HepG2 (cell line): Measurements from ENCODE around the gene GPATCH3. TPM values are rescaled to one million over a fixed set of nuclear protein-coding genes. Genes with fewer than 3 reads are reported as not detected.

ENCODE experiments used
- CEBPB ChIP-seq: IDR thresholded peaks from 2 replicates; pipeline ENCODE4 v1.6.1; 2011; ENCODE audit warnings: low read depth, low read length, improper control_type of control experiment, borderline replicate concordance
- CEBPG ChIP-seq: IDR thresholded peaks from 2 replicates; pipeline ENCODE4 v1.6.1; 2016
- HDAC2 ChIP-seq: sonication (generic); formaldehyde crosslinking; IDR thresholded peaks from 2 replicates; pipeline ENCODE4 v1.4.0; 2020; ENCODE audit warnings: missing genetic modification reagents
- MAX ChIP-seq: IDR thresholded peaks from 2 replicates; pipeline ENCODE4 v1.6.1; 2012; ENCODE audit warnings: inconsistent platforms
- MED1 ChIP-seq: sonication (generic); formaldehyde crosslinking; IDR thresholded peaks from 2 replicates; pipeline ENCODE4 v1.4.0; 2020; ENCODE audit warnings: missing genetic modification reagents
- U2AF2 ChIP-seq: fragments of 200-400 bp; formaldehyde crosslinking; IDR thresholded peaks from 2 replicates; pipeline ENCODE4 v1.6.1; 2017; ENCODE audit warnings: low read depth, mild to moderate bottlenecking, low read length
- ZBTB38 ChIP-seq: sonication (generic); formaldehyde crosslinking; IDR thresholded peaks from 2 replicates; pipeline ENCODE4 v1.5.1; 2020; ENCODE audit warnings: mild to moderate bottlenecking, missing genetic modification reagents
- ZFX ChIP-seq: sonication (generic); formaldehyde crosslinking; IDR thresholded peaks from 2 replicates; pipeline ENCODE4 v1.4.0; 2020; ENCODE audit warnings: mild to moderate bottlenecking, low read depth, missing genetic modification reagents, moderate library complexity
- ZNF20 ChIP-seq: sonication (generic); formaldehyde crosslinking; IDR thresholded peaks from 2 replicates; pipeline ENCODE4 v1.4.0; 2020; ENCODE audit warnings: mild to moderate bottlenecking, moderate library complexity, missing genetic modification reagents
- ZNF264 ChIP-seq: sonication (generic); formaldehyde crosslinking; IDR thresholded peaks from 2 replicates; pipeline ENCODE4 v1.4.0; 2020; ENCODE audit warnings: missing genetic modification reagents
- ZNF503 ChIP-seq: sonication (generic); formaldehyde crosslinking; IDR thresholded peaks from 2 replicates; pipeline ENCODE4 v1.4.0; 2020; ENCODE audit warnings: missing genetic modification reagents
- ZNF768 ChIP-seq: sonication (generic); formaldehyde crosslinking; IDR thresholded peaks from 2 replicates; pipeline ENCODE4 v1.4.0; 2020; ENCODE audit warnings: missing genetic modification reagents
- ZNF776 ChIP-seq: sonication (generic); formaldehyde crosslinking; IDR thresholded peaks from 2 replicates; pipeline ENCODE4 v1.4.0; 2020; ENCODE audit warnings: mild to moderate bottlenecking, missing genetic modification reagents
- ZNF792 ChIP-seq: IDR thresholded peaks from 2 replicates; pipeline ENCODE4 v1.6.1; 2016
- polyA plus RNA-seq, 8 experiments: library from polyadenylated mRNA; depleted of rRNA in 3 of 8; stranded (reverse) in 7 of 8; unstranded in 1 of 8; fragments of >200 nt; fragmentation: Illumina TruSeq in 4 of 8; extraction: Trizol in 4 of 8; gene quantifications; 2 replicates each; pipeline versions ENCODE4 v1.2.1 to v1.2.3, GENCODE V29; 2011 to 2016; ENCODE audit warnings: low read depth in 4 of 8, missing spikeins in 1 of 8, mixed read lengths in 1 of 8; ENCODE audit not compliant: insufficient read depth in 1 of 8
- total RNA-seq, 5 experiments: library from RNA; depleted of rRNA; stranded (reverse); fragments of >200 nt; fragmentation: Illumina TruSeq; extraction: Trizol; gene quantifications; 2 replicates each; pipeline ENCODE4 v1.2.3, GENCODE V29; 2016; ENCODE audit warnings: low read depth in 1 of 5
- TF ChIP-seq, protein P1 (sequence below): sonication (generic); formaldehyde crosslinking; IDR thresholded peaks from 2 replicates; pipeline ENCODE4 v1.4.0; 2020; ENCODE audit warnings: missing genetic modification reagents, mild to moderate bottlenecking, borderline replicate concordance
- TF ChIP-seq, protein P2 (sequence below): sonication (generic); formaldehyde crosslinking; IDR thresholded peaks from 2 replicates; pipeline ENCODE4 v1.5.0; 2020; ENCODE audit warnings: mild to moderate bottlenecking, missing genetic modification reagents, borderline replicate concordance
- TF ChIP-seq, protein P3 (sequence below): IDR thresholded peaks from 2 replicates; pipeline ENCODE4 v1.4.0; 2020; ENCODE audit warnings: mild to moderate bottlenecking, missing genetic modification reagents

The GPATCH3 gene
- total and polyA plus RNA-seq, 2 of the 13 experiments (the other 11 are each of a cell fraction or from before 2014, with no cell fraction given): 8.3 to 11.0 TPM

- TF ChIP-seq, protein P1, sequence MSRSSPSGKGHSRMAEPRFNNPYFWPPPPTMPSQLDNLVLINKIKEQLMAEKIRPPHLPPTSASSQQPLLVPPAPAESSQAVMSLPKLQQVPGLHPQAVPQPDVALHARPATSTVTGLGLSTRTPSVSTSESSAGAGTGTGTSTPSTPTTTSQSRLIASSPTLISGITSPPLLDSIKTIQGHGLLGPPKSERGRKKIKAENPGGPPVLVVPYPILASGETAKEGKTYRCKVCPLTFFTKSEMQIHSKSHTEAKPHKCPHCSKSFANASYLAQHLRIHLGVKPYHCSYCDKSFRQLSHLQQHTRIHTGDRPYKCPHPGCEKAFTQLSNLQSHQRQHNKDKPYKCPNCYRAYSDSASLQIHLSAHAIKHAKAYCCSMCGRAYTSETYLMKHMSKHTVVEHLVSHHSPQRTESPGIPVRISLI: no peak
- TF ChIP-seq ZBTB38 (CRISPR knock-in tag) (peak; percentile 43; the same call in 1 of the 2 replicates), HDAC2 (CRISPR knock-in tag) (peak; percentile 46; the same call in 1 of the 2 replicates), ZNF776 (CRISPR knock-in tag) (no peak), U2AF2 (no peak), CEBPG (CRISPR knock-in tag) (no peak), MAX (no peak), ZFX (peak; percentile 75), CEBPB (no peak), MED1 (CRISPR knock-in tag) (peak; percentile 57; the same call in 1 of the 2 replicates), ZNF264 (CRISPR knock-in tag) (no peak), ZNF503 (CRISPR knock-in tag) (peak; percentile 30; the same call in 1 of the 2 replicates), ZNF792 (peak; percentile 55; the same call in 1 of the 2 replicates), ZNF20 (CRISPR knock-in tag) (no peak), ZNF768 (CRISPR knock-in tag) (no peak)
- TF ChIP-seq, protein P2, sequence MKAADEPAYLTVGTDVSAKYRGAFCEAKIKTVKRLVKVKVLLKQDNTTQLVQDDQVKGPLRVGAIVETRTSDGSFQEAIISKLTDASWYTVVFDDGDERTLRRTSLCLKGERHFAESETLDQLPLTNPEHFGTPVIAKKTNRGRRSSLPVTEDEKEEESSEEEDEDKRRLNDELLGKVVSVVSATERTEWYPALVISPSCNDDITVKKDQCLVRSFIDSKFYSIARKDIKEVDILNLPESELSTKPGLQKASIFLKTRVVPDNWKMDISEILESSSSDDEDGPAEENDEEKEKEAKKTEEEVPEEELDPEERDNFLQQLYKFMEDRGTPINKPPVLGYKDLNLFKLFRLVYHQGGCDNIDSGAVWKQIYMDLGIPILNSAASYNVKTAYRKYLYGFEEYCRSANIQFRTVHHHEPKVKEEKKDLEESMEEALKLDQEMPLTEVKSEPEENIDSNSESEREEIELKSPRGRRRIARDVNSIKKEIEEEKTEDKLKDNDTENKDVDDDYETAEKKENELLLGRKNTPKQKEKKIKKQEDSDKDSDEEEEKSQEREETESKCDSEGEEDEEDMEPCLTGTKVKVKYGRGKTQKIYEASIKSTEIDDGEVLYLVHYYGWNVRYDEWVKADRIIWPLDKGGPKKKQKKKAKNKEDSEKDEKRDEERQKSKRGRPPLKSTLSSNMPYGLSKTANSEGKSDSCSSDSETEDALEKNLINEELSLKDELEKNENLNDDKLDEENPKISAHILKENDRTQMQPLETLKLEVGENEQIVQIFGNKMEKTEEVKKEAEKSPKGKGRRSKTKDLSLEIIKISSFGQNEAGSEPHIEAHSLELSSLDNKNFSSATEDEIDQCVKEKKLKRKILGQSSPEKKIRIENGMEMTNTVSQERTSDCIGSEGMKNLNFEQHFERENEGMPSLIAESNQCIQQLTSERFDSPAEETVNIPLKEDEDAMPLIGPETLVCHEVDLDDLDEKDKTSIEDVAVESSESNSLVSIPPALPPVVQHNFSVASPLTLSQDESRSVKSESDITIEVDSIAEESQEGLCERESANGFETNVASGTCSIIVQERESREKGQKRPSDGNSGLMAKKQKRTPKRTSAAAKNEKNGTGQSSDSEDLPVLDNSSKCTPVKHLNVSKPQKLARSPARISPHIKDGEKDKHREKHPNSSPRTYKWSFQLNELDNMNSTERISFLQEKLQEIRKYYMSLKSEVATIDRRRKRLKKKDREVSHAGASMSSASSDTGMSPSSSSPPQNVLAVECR (CRISPR knock-in tag): peak; percentile 41; the same call in 1 of the 2 replicates
- TF ChIP-seq, protein P3, sequence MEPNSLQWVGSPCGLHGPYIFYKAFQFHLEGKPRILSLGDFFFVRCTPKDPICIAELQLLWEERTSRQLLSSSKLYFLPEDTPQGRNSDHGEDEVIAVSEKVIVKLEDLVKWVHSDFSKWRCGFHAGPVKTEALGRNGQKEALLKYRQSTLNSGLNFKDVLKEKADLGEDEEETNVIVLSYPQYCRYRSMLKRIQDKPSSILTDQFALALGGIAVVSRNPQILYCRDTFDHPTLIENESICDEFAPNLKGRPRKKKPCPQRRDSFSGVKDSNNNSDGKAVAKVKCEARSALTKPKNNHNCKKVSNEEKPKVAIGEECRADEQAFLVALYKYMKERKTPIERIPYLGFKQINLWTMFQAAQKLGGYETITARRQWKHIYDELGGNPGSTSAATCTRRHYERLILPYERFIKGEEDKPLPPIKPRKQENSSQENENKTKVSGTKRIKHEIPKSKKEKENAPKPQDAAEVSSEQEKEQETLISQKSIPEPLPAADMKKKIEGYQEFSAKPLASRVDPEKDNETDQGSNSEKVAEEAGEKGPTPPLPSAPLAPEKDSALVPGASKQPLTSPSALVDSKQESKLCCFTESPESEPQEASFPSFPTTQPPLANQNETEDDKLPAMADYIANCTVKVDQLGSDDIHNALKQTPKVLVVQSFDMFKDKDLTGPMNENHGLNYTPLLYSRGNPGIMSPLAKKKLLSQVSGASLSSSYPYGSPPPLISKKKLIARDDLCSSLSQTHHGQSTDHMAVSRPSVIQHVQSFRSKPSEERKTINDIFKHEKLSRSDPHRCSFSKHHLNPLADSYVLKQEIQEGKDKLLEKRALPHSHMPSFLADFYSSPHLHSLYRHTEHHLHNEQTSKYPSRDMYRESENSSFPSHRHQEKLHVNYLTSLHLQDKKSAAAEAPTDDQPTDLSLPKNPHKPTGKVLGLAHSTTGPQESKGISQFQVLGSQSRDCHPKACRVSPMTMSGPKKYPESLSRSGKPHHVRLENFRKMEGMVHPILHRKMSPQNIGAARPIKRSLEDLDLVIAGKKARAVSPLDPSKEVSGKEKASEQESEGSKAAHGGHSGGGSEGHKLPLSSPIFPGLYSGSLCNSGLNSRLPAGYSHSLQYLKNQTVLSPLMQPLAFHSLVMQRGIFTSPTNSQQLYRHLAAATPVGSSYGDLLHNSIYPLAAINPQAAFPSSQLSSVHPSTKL (CRISPR knock-in tag): no peak
Measured at GRCh38 chr1:26862781-26863684, 37.2 kb downstream of the GPATCH3 start, which contains the start of gene SFN (continued).
